Non-pigmented ciliary epithelial cell (primary cell): ENCODE results near the gene AXIN1.
"Not testable (repeated sequence)": the region's sequence is repeated elsewhere in the genome, so short reads cannot be mapped to it uniquely, and the experiment has no call there.

Experiments used
- DNase-seq: peaks from one replicate; pipeline ENCODE4 v3.0.0-alpha.2; 2010; ENCODE audit warnings: low read depth

Gene AXIN1

GRCh38 chr16:283033-283805 lies 69.3 kb downstream of the AXIN1 start, which contains the start of gene PDIA2:
PDIA2 (plus strand) TSS chr16:283164; CDS start chr16:283170, 6 bp downstream.
- no peak for DNase-seq

GRCh38 chr16:282491-282890 lies 70.0 kb downstream of the AXIN1 start:
- DNase-seq: no peak

- DNase-seq: no peak
Observed at GRCh38 chr16:281660-282255, 70.8 kb downstream of the AXIN1 start.

GRCh38 chr16:280991-281659 lies 71.4 kb downstream of the AXIN1 start:
- no peak for DNase-seq

GRCh38 chr16:280552-280951 lies 72.0 kb downstream of the AXIN1 start, which contains the start of gene ARHGDIG:
ARHGDIG (plus strand) TSS chr16:280591; CDS start chr16:280681, 90 bp downstream.
- no peak for DNase-seq

GRCh38 chr16:280005-280460 lies 72.5 kb downstream of the AXIN1 start:
- no peak for DNase-seq

GRCh38 chr16:279531-279930 lies 73.0 kb downstream of the AXIN1 start:
- no peak for DNase-seq

GRCh38 chr16:278863-279366 lies 73.6 kb downstream of the AXIN1 start:
- peak; percentile 19 for DNase-seq

GRCh38 chr16:276426-277077 lies 76.0 kb downstream of the AXIN1 start:
- DNase-seq: no peak

- no peak for DNase-seq
Observed at GRCh38 chr16:275786-276232, 76.7 kb downstream of the AXIN1 start, which contains the start of gene RGS11. RGS11 (minus strand) TSS chr16:275944; CDS start chr16:275911, 33 bp downstream.

GRCh38 chr16:275041-275641 lies 77.4 kb downstream of the AXIN1 start:
- no peak for DNase-seq

GRCh38 chr16:273547-274421 lies 78.7 kb downstream of the AXIN1 start:
- DNase-seq: no peak

- no peak for DNase-seq
Observed at GRCh38 chr16:272633-273546, 79.6 kb downstream of the AXIN1 start.

- DNase-seq: no peak
Observed at GRCh38 chr16:270381-271255, 81.9 kb downstream of the AXIN1 start.

GRCh38 chr16:269061-269796 lies 83.3 kb downstream of the AXIN1 start:
- DNase-seq: no peak

- DNase-seq: no peak
Observed at GRCh38 chr16:268141-269053, 84.1 kb downstream of the AXIN1 start.

GRCh38 chr16:267562-267961 lies 85.0 kb downstream of the AXIN1 start:
- DNase-seq: not testable (repeated sequence)
